Transverse colon (tissue), 3 donors: Measurements from ENCODE around the gene INO80.

ENCODE experiments used
- CTCF ChIP-seq, 5 experiments: fragments of 200-600 bp in 3 of 5; fragments of 450-650 bp in 2 of 5; sonication (generic) in 3 of 5; IDR thresholded peaks; 1 replicate in 2 of 5; 2 replicates in 3 of 5; pipeline ENCODE4 v1.5.1; 2016 to 2017; ENCODE audit warnings: antibody characterized with exemption in 5 of 5, inconsistent platforms in 3 of 5, mild to moderate bottlenecking in 2 of 5, moderate library complexity in 1 of 5
- POLR2A ChIP-seq: fragments of 450-650 bp; IDR thresholded peaks from one replicate; pipeline ENCODE4 v1.6.1; 2016; ENCODE audit warnings: antibody characterized with exemption, mild to moderate bottlenecking, moderate library complexity

- TF ChIP-seq POLR2A: no peak
- TF ChIP-seq CTCF (IDR thresholded peaks at IDR 0.05): no peak
Observed at GRCh38 chr15:40990789-40991188, 125.3 kb downstream of the INO80 start.
